ENCODE measurements around the gene SERPINB8. TPM values are rescaled to one million over a fixed set of nuclear protein-coding genes. Genes with fewer than 3 reads are reported as not detected.

Gene SERPINB8
- total and polyA plus RNA-seq, 2 donors (not counting 1 experiment from before 2014, with no cell fraction given) = 9.7 to 21.0 TPM

- TF ChIP-seq CTCF (conservative IDR thresholded peaks at IDR 0.05 in 1 of 2, IDR thresholded peaks at IDR 0.05 in 1 of 2; ENCODE audit: low read depth in 1 of 2, low read length in 2 of 2) (no peak), EZH2 (IDR thresholded peaks at IDR 0.05; ENCODE audit: low read length, missing control alignments) (no peak)
- Histone ChIP-seq H4K20me1 (ENCODE audit: control insufficient read depth, extremely low read depth, insufficient read depth, low read length) (no peaks in the 10 kb centered on the region), H3K79me2 (ENCODE audit: control insufficient read depth, insufficient read depth, low read length) (no peaks in the 10 kb centered on the region), H3K9ac (ENCODE audit: insufficient read depth, low read length) (no peak overlapping the region), H3K9me3 (ENCODE audit: control insufficient read depth, insufficient read depth, low read depth, low read length) (no peaks in the 10 kb centered on the region), H3K4me2 (ENCODE audit: extremely low read depth, insufficient read depth, low read length) (no peak overlapping the region), H3K4me1 (ENCODE audit: control insufficient read depth, extremely low read depth, insufficient read depth, low read length) (no peaks in the 10 kb centered on the region), H3K36me3 (ENCODE audit: control insufficient read depth, insufficient read depth, low read length) (no peaks in the 10 kb centered on the region), H3K27me3 (ENCODE audit: control insufficient read depth, insufficient read depth, low read length) (peaks cover 4% of the 10 kb centered on the region), H2AFZ (ENCODE audit: low read length) (no peak overlapping the region), H3K27ac (ENCODE audit: insufficient read depth, low read length) (no peak overlapping the region), H3K4me3 (replicated peaks in 1 of 4; ENCODE audit: control extremely low read depth in 1 of 4, insufficient read depth in 1 of 4, low read depth in 3 of 4, low read length in 4 of 4) (no peak overlapping the region)
- DNase-seq (ENCODE audit: low read depth in 2 of 2) = no peak
These were observed 8.4 kb upstream of the SERPINB8 start for GRCh38 chr18:63961435-63961980.

- H4K20me1 ChIP-seq (ENCODE audit: control insufficient read depth, extremely low read depth, insufficient read depth, low read length) = no peaks in the 10 kb centered on the region
- H2AFZ ChIP-seq (ENCODE audit: low read length) = no peak overlapping the region
- DNase-seq (ENCODE audit: low read depth in 2 of 2) = no peak
- H3K27ac ChIP-seq (ENCODE audit: insufficient read depth, low read length) = no peak overlapping the region
- H3K27me3 ChIP-seq (ENCODE audit: control insufficient read depth, insufficient read depth, low read length) = peaks cover 4% of the 10 kb centered on the region
- H3K36me3 ChIP-seq (ENCODE audit: control insufficient read depth, insufficient read depth, low read length) = no peaks in the 10 kb centered on the region
- H3K9me3 ChIP-seq (ENCODE audit: control insufficient read depth, insufficient read depth, low read depth, low read length) = no peaks in the 10 kb centered on the region
- H3K4me1 ChIP-seq (ENCODE audit: control insufficient read depth, extremely low read depth, insufficient read depth, low read length) = no peaks in the 10 kb centered on the region
- H3K9ac ChIP-seq (ENCODE audit: insufficient read depth, low read length) = no peak overlapping the region
- no peak overlapping the region for H3K4me3 ChIP-seq (replicated peaks in 1 of 4; ENCODE audit: control extremely low read depth in 1 of 4, insufficient read depth in 1 of 4, low read depth in 3 of 4, low read length in 4 of 4)
- H3K79me2 ChIP-seq (ENCODE audit: control insufficient read depth, insufficient read depth, low read length) = no peaks in the 10 kb centered on the region
- TF ChIP-seq EZH2 (IDR thresholded peaks at IDR 0.05; ENCODE audit: low read length, missing control alignments) (no peak), CTCF (conservative IDR thresholded peaks at IDR 0.05 in 1 of 2, IDR thresholded peaks at IDR 0.05 in 1 of 2; ENCODE audit: low read depth in 1 of 2, low read length in 2 of 2) (no peak)
- no peak overlapping the region for H3K4me2 ChIP-seq (ENCODE audit: extremely low read depth, insufficient read depth, low read length)
These were observed 7.7 kb upstream of the SERPINB8 start for GRCh38 chr18:63962137-63962536.

GRCh38 chr18:63963615-63964256, 6.1 kb upstream of the SERPINB8 start:
- peak; percentile 58 to 77 for DNase-seq (ENCODE audit: low read depth in 2 of 2)
- Histone ChIP-seq H4K20me1 (ENCODE audit: control insufficient read depth, extremely low read depth, insufficient read depth, low read length) (no peaks in the 10 kb centered on the region), H3K79me2 (ENCODE audit: control insufficient read depth, insufficient read depth, low read length) (no peaks in the 10 kb centered on the region), H3K4me3 (replicated peaks in 1 of 4; ENCODE audit: control extremely low read depth in 1 of 4, insufficient read depth in 1 of 4, low read depth in 3 of 4, low read length in 4 of 4) (no peak overlapping the region), H3K9me3 (ENCODE audit: control insufficient read depth, insufficient read depth, low read depth, low read length) (no peaks in the 10 kb centered on the region), H3K4me2 (ENCODE audit: extremely low read depth, insufficient read depth, low read length) (no peak overlapping the region), H3K36me3 (ENCODE audit: control insufficient read depth, insufficient read depth, low read length) (no peaks in the 10 kb centered on the region), H3K27ac (ENCODE audit: insufficient read depth, low read length) (no peak overlapping the region), H2AFZ (ENCODE audit: low read length) (no peak overlapping the region), H3K4me1 (ENCODE audit: control insufficient read depth, extremely low read depth, insufficient read depth, low read length) (no peaks in the 10 kb centered on the region), H3K9ac (ENCODE audit: insufficient read depth, low read length) (no peak overlapping the region), H3K27me3 (ENCODE audit: control insufficient read depth, insufficient read depth, low read length) (peaks cover 2% of the 10 kb centered on the region)
- TF ChIP-seq CTCF (conservative IDR thresholded peaks at IDR 0.05 in 1 of 2, IDR thresholded peaks at IDR 0.05 in 1 of 2; ENCODE audit: low read depth in 1 of 2, low read length in 2 of 2) = peak; percentile 94 to 99
- TF ChIP-seq EZH2 (IDR thresholded peaks at IDR 0.05; ENCODE audit: low read length, missing control alignments) = no peak
